DOHH2 (cell line): ENCODE measurements around the gene ADAMTS15.

Source experiments
- CTCF ChIP-seq: fragments of 200-600 bp; sonication (generic); IDR thresholded peaks from one replicate; pipeline ENCODE4 v1.5.1; 2014; ENCODE audit warnings: antibody characterized with exemption, mild to moderate bottlenecking, low read depth, low read length; ENCODE audit not compliant: poor library complexity, severe bottlenecking
- EZH2phosphoT487 ChIP-seq: fragments of 200-600 bp; sonication (generic); IDR thresholded peaks from 2 replicates; pipeline ENCODE4 v1.6.1; 2017; ENCODE audit warnings: borderline replicate concordance, mild to moderate bottlenecking, antibody characterized with exemption, low read length, moderate library complexity, mixed read lengths

- TF ChIP-seq CTCF = no peak
- no peak for TF ChIP-seq EZH2phosphoT487
Measured at GRCh38 chr11:130474637-130475400, 26.4 kb downstream of the ADAMTS15 start.
